HepG2 (cell line): ENCODE data around the gene SYNE3. TPM values are rescaled to one million over a fixed set of nuclear protein-coding genes. Genes with fewer than 3 reads are reported as not detected.

ENCODE experiments used
- AKAP8 ChIP-seq: sonication (generic); formaldehyde crosslinking; IDR thresholded peaks from 2 replicates; pipeline ENCODE4 v1.5.1; 2020; ENCODE audit warnings: mild to moderate bottlenecking, missing genetic modification reagents
- EED ChIP-seq: sonication (generic); formaldehyde crosslinking; IDR thresholded peaks from 2 replicates; pipeline ENCODE4 v1.5.0; 2020; ENCODE audit warnings: mild to moderate bottlenecking, missing genetic modification reagents
- FIP1L1 ChIP-seq: fragments of 200-400 bp; formaldehyde crosslinking; IDR thresholded peaks from 2 replicates; pipeline ENCODE4 v1.6.1; 2018; ENCODE audit warnings: low read depth, mild to moderate bottlenecking, low read length, moderate library complexity, borderline replicate concordance; ENCODE audit not compliant: insufficient read depth
- HNF4G ChIP-seq, 2 experiments: sonication (generic) in 1 of 2; formaldehyde crosslinking in 1 of 2; IDR thresholded peaks; 2 replicates each; pipeline versions ENCODE4 v1.4.0 to v1.6.1; 2011 to 2020; ENCODE audit warnings: borderline replicate concordance in 2 of 2, low read depth in 2 of 2, mild to moderate bottlenecking in 2 of 2, low read length in 1 of 2, missing genetic modification reagents in 1 of 2, moderate library complexity in 1 of 2
- HNRNPK ChIP-seq: fragments of 200-400 bp; formaldehyde crosslinking; IDR thresholded peaks from 2 replicates; pipeline ENCODE4 v1.6.1; 2018; ENCODE audit warnings: low read length, low read depth, moderate library complexity, mild to moderate bottlenecking; ENCODE audit not compliant: poor library complexity, severe bottlenecking
- MAFK ChIP-seq, 2 experiments: IDR thresholded peaks in 1 of 2; conservative IDR thresholded peaks in 1 of 2; 2 replicates each; pipeline ENCODE4 v1.6.1; 2011; ENCODE audit warnings: improper control_type of control experiment in 2 of 2, low read length in 2 of 2
- MIER2 ChIP-seq: IDR thresholded peaks from 2 replicates; pipeline ENCODE4 v1.6.1; 2016; ENCODE audit warnings: missing biosample characterization, missing genetic modification reagents
- MTERF4 ChIP-seq: sonication (generic); formaldehyde crosslinking; IDR thresholded peaks from 2 replicates; pipeline ENCODE4 v1.8.0; 2023; ENCODE audit warnings: mild to moderate bottlenecking, missing genetic modification reagents
- STAG1 ChIP-seq: sonication (generic); formaldehyde crosslinking; IDR thresholded peaks from 2 replicates; pipeline ENCODE4 v1.4.0; 2020; ENCODE audit warnings: missing genetic modification reagents
- THAP11 ChIP-seq: IDR thresholded peaks from 2 replicates; pipeline ENCODE4 v1.6.1; 2016; ENCODE audit warnings: missing biosample characterization, missing genetic modification reagents
- ZNF138 ChIP-seq: sonication (generic); formaldehyde crosslinking; IDR thresholded peaks from 2 replicates; pipeline ENCODE4 v1.5.0; 2020; ENCODE audit warnings: mild to moderate bottlenecking, low read depth, missing genetic modification reagents
- ZNF207 ChIP-seq: fragments of 450-650 bp; IDR thresholded peaks from 2 replicates; pipeline ENCODE4 v1.6.1; 2016; ENCODE audit warnings: antibody characterized with exemption, borderline replicate concordance
- ZNF24 ChIP-seq: fragments of 450-650 bp; IDR thresholded peaks from 2 replicates; pipeline ENCODE4 v1.6.1; 2017; ENCODE audit warnings: antibody characterized with exemption, mild to moderate bottlenecking
- ZNF574 ChIP-seq: sonication (generic); formaldehyde crosslinking; IDR thresholded peaks from 2 replicates; pipeline ENCODE4 v1.4.0; 2020; ENCODE audit warnings: missing genetic modification reagents
- polyA plus RNA-seq, 8 experiments: library from polyadenylated mRNA; depleted of rRNA in 3 of 8; stranded (reverse) in 7 of 8; unstranded in 1 of 8; fragments of >200 nt; fragmentation: Illumina TruSeq in 4 of 8; extraction: Trizol in 4 of 8; gene quantifications; 2 replicates each; pipeline versions ENCODE4 v1.2.1 to v1.2.3, GENCODE V29; 2011 to 2016; ENCODE audit warnings: low read depth in 4 of 8, missing spikeins in 1 of 8, mixed read lengths in 1 of 8; ENCODE audit not compliant: insufficient read depth in 1 of 8
- total RNA-seq, 5 experiments: library from RNA; depleted of rRNA; stranded (reverse); fragments of >200 nt; fragmentation: Illumina TruSeq; extraction: Trizol; gene quantifications; 2 replicates each; pipeline ENCODE4 v1.2.3, GENCODE V29; 2016; ENCODE audit warnings: low read depth in 1 of 5
- TF ChIP-seq, protein P1 (sequence below): sonication (generic); formaldehyde crosslinking; conservative IDR thresholded peaks from 2 replicates; pipeline ENCODE4 v1.5.0; 2020; ENCODE audit warnings: missing genetic modification reagents
- TF ChIP-seq, protein P2 (sequence below): IDR thresholded peaks from 2 replicates; pipeline ENCODE4 v1.6.1; 2016; ENCODE audit warnings: low read depth, missing genetic modification reagents, missing compliant biosample characterization

Gene SYNE3
- total and polyA plus RNA-seq, 2 of the 13 experiments (the other 11 are each of a cell fraction or from before 2014, with no cell fraction given), result 7.8 to 8.0 TPM

DNA sequence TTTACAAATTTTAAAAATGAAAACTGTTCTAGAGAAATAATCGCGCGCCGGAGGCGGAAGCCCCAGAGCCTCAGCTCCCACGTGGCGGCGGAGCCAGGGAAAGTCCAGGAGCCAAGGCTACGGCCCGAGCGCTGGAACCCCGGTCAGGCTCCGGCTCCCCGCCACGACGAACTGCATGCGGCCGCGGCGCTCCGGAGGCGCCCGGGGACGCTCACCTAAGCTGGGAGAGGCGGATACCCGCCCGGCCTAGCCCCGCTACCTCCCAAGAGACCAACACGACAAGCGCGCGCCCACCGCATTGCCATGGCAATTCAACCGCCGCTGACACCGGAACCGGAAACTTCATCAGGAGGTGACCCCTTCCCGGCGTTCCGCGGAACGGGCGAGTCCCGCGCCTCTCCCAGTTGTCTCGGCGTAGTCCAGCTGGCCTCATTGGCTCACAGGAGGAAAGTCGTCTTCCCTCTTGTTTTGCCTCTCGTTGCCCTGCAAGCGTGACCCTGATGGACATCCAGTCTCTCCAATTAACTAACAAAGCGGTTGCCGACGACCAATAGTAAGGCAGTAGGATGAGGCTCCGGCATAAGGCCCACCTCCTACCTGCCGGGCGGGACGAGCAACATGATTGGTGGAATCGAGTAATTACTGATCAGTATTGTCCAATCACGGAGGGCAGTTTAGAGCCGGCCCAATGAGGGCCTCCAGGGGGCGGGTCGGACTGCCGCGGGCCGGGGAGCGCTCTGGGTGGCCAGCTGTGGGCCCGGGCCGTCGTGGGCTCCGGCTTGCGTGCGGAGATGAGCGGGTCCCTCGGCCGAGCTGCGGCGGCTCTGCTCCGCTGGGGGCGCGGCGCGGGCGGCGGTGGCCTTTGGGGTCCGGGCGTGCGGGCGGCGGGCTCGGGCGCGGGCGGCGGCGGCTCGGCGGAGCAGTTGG is 18.1 kb upstream of the SYNE3 start, which contains the start of gene GLRX5 (continued):
- peak; percentile 98 for TF ChIP-seq ZNF574
- TF ChIP-seq, protein P1, sequence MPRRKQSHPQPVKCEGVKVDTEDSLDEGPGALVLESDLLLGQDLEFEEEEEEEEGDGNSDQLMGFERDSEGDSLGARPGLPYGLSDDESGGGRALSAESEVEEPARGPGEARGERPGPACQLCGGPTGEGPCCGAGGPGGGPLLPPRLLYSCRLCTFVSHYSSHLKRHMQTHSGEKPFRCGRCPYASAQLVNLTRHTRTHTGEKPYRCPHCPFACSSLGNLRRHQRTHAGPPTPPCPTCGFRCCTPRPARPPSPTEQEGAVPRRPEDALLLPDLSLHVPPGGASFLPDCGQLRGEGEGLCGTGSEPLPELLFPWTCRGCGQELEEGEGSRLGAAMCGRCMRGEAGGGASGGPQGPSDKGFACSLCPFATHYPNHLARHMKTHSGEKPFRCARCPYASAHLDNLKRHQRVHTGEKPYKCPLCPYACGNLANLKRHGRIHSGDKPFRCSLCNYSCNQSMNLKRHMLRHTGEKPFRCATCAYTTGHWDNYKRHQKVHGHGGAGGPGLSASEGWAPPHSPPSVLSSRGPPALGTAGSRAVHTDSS (CRISPR knock-in tag), result no peak
- TF ChIP-seq ZNF138, result 0 out of 2 replicates have a peak, but pooled peaks have one; percentile 61
- no peak for TF ChIP-seq MAFK (conservative IDR thresholded peaks at IDR 0.05 in 1 of 2, IDR thresholded peaks at IDR 0.05 in 1 of 2; ENCODE audit: low read length in 2 of 2)
- no peak for TF ChIP-seq MIER2
- no peak; the same call in 1 of the 2 replicates for TF ChIP-seq EED
- no peak for TF ChIP-seq MTERF4
- TF ChIP-seq FIP1L1, result no peak
- no peak for TF ChIP-seq HNRNPK
- no peak for TF ChIP-seq AKAP8 (CRISPR knock-in tag)
- TF ChIP-seq HNF4G (IDR thresholded peaks at IDR 0.05; ENCODE audit: borderline replicate concordance, low read depth, low read length), result no peak
- TF ChIP-seq HNF4G (CRISPR knock-in tag; IDR thresholded peaks at IDR 0.05; ENCODE audit: borderline replicate concordance, low read depth), result no peak
- TF ChIP-seq, protein P2, sequence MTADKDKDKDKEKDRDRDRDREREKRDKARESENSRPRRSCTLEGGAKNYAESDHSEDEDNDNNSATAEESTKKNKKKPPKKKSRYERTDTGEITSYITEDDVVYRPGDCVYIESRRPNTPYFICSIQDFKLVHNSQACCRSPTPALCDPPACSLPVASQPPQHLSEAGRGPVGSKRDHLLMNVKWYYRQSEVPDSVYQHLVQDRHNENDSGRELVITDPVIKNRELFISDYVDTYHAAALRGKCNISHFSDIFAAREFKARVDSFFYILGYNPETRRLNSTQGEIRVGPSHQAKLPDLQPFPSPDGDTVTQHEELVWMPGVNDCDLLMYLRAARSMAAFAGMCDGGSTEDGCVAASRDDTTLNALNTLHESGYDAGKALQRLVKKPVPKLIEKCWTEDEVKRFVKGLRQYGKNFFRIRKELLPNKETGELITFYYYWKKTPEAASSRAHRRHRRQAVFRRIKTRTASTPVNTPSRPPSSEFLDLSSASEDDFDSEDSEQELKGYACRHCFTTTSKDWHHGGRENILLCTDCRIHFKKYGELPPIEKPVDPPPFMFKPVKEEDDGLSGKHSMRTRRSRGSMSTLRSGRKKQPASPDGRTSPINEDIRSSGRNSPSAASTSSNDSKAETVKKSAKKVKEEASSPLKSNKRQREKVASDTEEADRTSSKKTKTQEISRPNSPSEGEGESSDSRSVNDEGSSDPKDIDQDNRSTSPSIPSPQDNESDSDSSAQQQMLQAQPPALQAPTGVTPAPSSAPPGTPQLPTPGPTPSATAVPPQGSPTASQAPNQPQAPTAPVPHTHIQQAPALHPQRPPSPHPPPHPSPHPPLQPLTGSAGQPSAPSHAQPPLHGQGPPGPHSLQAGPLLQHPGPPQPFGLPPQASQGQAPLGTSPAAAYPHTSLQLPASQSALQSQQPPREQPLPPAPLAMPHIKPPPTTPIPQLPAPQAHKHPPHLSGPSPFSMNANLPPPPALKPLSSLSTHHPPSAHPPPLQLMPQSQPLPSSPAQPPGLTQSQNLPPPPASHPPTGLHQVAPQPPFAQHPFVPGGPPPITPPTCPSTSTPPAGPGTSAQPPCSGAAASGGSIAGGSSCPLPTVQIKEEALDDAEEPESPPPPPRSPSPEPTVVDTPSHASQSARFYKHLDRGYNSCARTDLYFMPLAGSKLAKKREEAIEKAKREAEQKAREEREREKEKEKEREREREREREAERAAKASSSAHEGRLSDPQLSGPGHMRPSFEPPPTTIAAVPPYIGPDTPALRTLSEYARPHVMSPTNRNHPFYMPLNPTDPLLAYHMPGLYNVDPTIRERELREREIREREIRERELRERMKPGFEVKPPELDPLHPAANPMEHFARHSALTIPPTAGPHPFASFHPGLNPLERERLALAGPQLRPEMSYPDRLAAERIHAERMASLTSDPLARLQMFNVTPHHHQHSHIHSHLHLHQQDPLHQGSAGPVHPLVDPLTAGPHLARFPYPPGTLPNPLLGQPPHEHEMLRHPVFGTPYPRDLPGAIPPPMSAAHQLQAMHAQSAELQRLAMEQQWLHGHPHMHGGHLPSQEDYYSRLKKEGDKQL (CRISPR knock-in tag), result no peak
- TF ChIP-seq THAP11 (CRISPR knock-in tag), result peak; percentile 95
- TF ChIP-seq ZNF207, result no peak
- TF ChIP-seq STAG1 (CRISPR knock-in tag), result no peak
- TF ChIP-seq ZNF24, result no peak
